Activated B cell treated with CpG ODN at 0.5 μM for 24 hours (primary cell): ENCODE measurements around the gene CFAP99. TPM values are rescaled to one million over a fixed set of nuclear protein-coding genes. Genes with fewer than 3 reads are reported as not detected.
"Not testable (repeated sequence)": the region's sequence is repeated elsewhere in the genome, so short reads cannot be mapped to it uniquely, and the experiment has no call there.

Source experiments
- ATAC-seq: fragments of 200-7000 bp; cut with Tn5 transposase; one replicate; pipeline ENCODE4 v1.10.0; 2021; ENCODE audit warnings: low read depth, mild to moderate bottlenecking, moderate library complexity
- CTCF ChIA-PET: fragments of 350-600 bp; sonication (Branson Sonifier 250); formaldehyde crosslinking; loops from one replicate; lab custom pipeline; 2021; ENCODE audit warnings: antibody characterized with exemption; lab: Charles Lee
- POLR2A ChIA-PET: fragments of 350-600 bp; sonication (Branson Sonifier 250); formaldehyde crosslinking; loops from one replicate; lab custom pipeline; 2021; ENCODE audit warnings: antibody characterized with exemption; lab: Charles Lee
- DNase-seq: peaks from one replicate; pipeline ENCODE4 v3.0.0; 2022
- H3K27ac Mint-ChIP-seq: one replicate; pipeline ENCODE4 v1.8.0; 2020; ENCODE audit warnings: mixed read lengths
- H3K27me3 Mint-ChIP-seq: one replicate; pipeline ENCODE4 v1.8.0; 2021; ENCODE audit warnings: mixed read lengths
- H3K36me3 Mint-ChIP-seq: one replicate; pipeline ENCODE4 v1.8.0; 2021; ENCODE audit warnings: low read depth, mixed read lengths
- H3K4me1 Mint-ChIP-seq: one replicate; pipeline ENCODE4 v1.8.0; 2021; ENCODE audit warnings: mixed read lengths
- H3K4me3 Mint-ChIP-seq: one replicate; pipeline ENCODE4 v1.8.0; 2020; ENCODE audit warnings: mild to moderate bottlenecking, mixed read lengths
- H3K9me3 Mint-ChIP-seq: one replicate; pipeline ENCODE4 v1.8.0; 2020; ENCODE audit warnings: mixed read lengths
- intact Hi-C: fragments of 100-400 bp; cut with micrococcal nuclease; formaldehyde crosslinking; loops from one replicate; pipeline ENCODE4 v1.15.1; 2024
- total RNA-seq: library from RNA; stranded (reverse); gene quantifications from 2 replicates; pipeline ENCODE4 v1.2.3, GENCODE V29; 2022
- TF ChIP-seq, protein P1 (sequence below): fragments of 200-600 bp; IDR thresholded peaks from one replicate; pipeline ENCODE4 v1.8.0; 2022; ENCODE audit warnings: antibody characterized with exemption, mild to moderate bottlenecking

Gene CFAP99
- total RNA-seq, 1 donor from 2014 or later, result not detected

DNA sequence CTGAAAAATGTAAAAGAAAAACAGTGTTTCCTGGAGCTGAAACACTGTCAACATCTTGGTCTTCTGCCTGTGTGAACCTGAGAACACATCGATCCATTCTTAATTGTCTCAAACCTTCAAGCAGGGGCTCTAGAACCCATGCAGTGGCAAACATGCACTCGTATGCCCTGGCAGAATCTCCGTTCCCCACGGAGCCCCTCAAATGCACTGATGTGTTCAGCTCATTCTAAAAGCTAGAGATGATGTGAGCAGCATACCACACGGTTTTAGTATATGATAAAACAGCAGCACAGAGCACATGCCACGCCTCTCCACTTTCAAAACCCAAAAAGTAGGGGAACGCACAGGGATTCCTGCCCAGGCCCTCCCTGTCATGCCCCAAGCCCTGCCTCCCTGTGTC lies 45.2 kb upstream of the CFAP99 start:
- ChIA-PET POLR2A (no interaction called here), CTCF (interaction anchor here (0.9 kb wide), 1 partner anchor 153 kb away, joined by 3 read pairs; no protein-coding TSS in a partner anchor)
- Mint-ChIP-seq H3K4me1 (no peaks in the 10 kb centered on the region), H3K27ac (no peak overlapping the region), H3K9me3 (peaks cover 9% of the 10 kb centered on the region), H3K36me3 (no peaks in the 10 kb centered on the region), H3K4me3 (no peak overlapping the region), H3K27me3 (peaks cover 5% of the 10 kb centered on the region)
- ATAC-seq (no peak), DNase-seq (no peak)
- TF ChIP-seq, protein P1, sequence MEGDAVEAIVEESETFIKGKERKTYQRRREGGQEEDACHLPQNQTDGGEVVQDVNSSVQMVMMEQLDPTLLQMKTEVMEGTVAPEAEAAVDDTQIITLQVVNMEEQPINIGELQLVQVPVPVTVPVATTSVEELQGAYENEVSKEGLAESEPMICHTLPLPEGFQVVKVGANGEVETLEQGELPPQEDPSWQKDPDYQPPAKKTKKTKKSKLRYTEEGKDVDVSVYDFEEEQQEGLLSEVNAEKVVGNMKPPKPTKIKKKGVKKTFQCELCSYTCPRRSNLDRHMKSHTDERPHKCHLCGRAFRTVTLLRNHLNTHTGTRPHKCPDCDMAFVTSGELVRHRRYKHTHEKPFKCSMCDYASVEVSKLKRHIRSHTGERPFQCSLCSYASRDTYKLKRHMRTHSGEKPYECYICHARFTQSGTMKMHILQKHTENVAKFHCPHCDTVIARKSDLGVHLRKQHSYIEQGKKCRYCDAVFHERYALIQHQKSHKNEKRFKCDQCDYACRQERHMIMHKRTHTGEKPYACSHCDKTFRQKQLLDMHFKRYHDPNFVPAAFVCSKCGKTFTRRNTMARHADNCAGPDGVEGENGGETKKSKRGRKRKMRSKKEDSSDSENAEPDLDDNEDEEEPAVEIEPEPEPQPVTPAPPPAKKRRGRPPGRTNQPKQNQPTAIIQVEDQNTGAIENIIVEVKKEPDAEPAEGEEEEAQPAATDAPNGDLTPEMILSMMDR, result no peak
- intact Hi-C loops, result no loop called here

DNA sequence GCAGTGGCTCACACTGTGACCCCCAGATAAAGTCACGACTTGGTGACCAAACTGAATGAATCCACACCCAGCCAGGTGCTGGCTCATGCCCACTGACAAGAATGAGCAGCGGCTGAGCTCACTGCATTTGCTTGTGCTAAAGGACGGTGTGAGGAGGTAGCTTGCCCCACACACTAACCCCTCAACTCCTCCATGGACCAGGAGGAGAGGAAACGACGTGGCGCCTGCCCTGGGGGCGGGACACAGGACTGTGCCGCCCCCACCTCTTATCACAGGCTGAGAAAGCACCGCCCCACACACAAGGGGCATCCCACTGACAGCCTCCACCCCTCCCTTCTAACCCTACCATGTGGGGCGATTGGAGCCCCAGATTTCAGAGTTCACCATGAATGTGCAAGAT lies 43.3 kb upstream of the CFAP99 start:
- TF ChIP-seq, protein P1, result no peak
- H3K9me3 Mint-ChIP-seq, result peaks cover 3% of the 10 kb centered on the region
- H3K4me3 Mint-ChIP-seq, result no peak overlapping the region
- no peak for ATAC-seq
- peaks cover 9% of the 10 kb centered on the region for H3K27me3 Mint-ChIP-seq
- ChIA-PET POLR2A (no interaction called here), CTCF (no interaction called here)
- no peaks in the 10 kb centered on the region for H3K36me3 Mint-ChIP-seq
- H3K27ac Mint-ChIP-seq, result no peak overlapping the region
- H3K4me1 Mint-ChIP-seq, result peaks cover under 1% of the 10 kb centered on the region
- DNase-seq, result no peak
- intact Hi-C loops, result no loop called here

DNA sequence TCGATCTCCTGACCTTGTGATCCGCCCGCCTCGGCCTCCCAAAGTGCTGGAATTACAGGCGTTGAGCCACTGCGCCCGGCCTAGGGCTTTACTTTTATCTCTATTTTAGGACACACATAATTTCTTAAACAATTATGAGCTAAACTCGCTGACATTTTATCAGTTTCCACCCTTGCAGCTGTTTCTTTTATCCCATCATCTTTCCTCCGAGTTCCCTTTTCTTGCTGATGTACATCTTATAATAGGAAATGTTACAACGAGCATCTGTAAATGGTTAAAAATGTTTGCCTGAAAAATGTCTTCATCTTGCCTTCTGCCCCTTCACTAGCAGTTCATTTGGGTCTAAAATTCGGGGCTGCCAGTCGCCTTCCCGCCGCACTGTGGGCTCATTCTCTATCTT lies 41.5 kb upstream of the CFAP99 start:
- Mint-ChIP-seq H3K9me3 (peaks cover 9% of the 10 kb centered on the region), H3K27me3 (peaks cover 9% of the 10 kb centered on the region), H3K4me1 (peaks cover 4% of the 10 kb centered on the region), H3K4me3 (no peak overlapping the region), H3K36me3 (no peaks in the 10 kb centered on the region), H3K27ac (no peak overlapping the region)
- TF ChIP-seq, protein P1, result no peak
- ATAC-seq (no peak), DNase-seq (no peak)
- CTCF ChIA-PET, result no interaction called here
- intact Hi-C loops, result no loop called here
- POLR2A ChIA-PET, result no interaction called here

DNA sequence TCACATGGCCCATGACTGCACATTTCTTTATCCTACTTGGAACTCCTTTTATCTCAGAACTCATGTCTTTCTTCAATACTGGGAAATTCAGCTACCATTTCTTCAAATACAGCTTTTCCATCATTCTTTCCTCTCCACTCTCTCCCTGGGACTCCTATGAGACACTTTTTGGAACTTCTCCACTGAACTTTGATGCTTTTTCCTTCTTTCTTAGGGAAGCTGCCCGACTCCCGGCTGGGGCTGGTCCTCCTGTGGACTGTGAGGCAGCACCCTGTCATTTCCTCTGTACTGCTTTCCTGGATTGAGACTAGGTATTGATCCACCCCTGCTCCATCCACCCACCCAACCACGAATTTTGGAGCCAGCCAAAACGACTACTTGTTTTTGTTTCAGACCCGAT lies 40.4 kb upstream of the CFAP99 start:
- intact Hi-C loops, result no loop called here
- no peak for DNase-seq
- no peaks in the 10 kb centered on the region for H3K36me3 Mint-ChIP-seq
- H3K27me3 Mint-ChIP-seq, result peaks cover 9% of the 10 kb centered on the region
- no peak for ATAC-seq
- H3K27ac Mint-ChIP-seq, result no peak overlapping the region
- no peak overlapping the region for H3K4me3 Mint-ChIP-seq
- H3K4me1 Mint-ChIP-seq, result peaks cover 15% of the 10 kb centered on the region
- ChIA-PET CTCF (no interaction called here), POLR2A (no interaction called here)
- TF ChIP-seq, protein P1, result no peak
- peaks cover 11% of the 10 kb centered on the region for H3K9me3 Mint-ChIP-seq

DNA sequence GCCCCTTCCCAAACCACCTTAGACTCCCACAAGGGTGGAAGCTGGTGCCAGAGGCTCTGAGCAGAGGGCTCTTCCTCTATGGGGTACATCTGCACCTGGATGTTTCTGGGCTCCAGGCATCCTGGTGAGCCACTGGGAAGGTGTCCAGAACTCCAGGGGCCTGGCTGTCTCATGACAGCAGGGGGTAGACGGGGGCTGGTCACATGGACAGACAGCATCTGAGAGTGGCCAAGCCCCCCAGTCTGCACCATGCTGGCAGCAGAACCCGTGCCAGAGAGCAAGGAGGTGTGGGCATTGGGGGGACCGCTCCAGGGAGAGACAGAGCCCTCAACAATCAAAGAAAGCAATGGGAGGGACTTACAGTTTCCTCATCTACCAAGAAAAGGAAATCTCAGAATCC lies 39.9 kb upstream of the CFAP99 start:
- DNase-seq (no peak), ATAC-seq (no peak)
- Mint-ChIP-seq H3K9me3 (peaks cover 9% of the 10 kb centered on the region), H3K27ac (no peak overlapping the region), H3K4me1 (peaks cover 20% of the 10 kb centered on the region), H3K4me3 (no peak overlapping the region), H3K36me3 (no peaks in the 10 kb centered on the region), H3K27me3 (peaks cover 9% of the 10 kb centered on the region)
- intact Hi-C loops, result no loop called here
- TF ChIP-seq, protein P1, result no peak
- ChIA-PET POLR2A (no interaction called here), CTCF (no interaction called here)

DNA sequence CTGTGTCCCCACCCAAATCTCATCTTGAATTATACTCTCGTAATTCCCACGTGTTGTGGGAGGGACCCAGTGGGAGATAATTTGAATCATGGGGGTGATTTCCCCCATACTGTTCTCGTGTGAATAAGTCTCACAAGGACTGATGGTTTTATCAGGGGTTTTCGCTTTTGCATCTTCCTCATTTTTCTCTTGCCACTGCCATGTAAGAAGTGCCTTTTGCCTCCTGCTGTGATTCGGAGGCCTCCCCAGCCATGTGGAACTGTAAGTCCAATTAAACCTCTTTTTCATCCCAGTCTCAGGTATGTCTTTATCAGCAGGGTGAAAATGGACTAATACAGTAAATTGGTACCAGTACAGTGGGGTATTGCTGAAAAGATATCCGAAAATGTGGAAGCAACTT lies 38.2 kb upstream of the CFAP99 start:
- intact Hi-C loops, H3K9me3 Mint-ChIP-seq, POLR2A ChIA-PET, CTCF ChIA-PET, H3K27me3 Mint-ChIP-seq, ATAC-seq, H3K27ac Mint-ChIP-seq, H3K36me3 Mint-ChIP-seq, H3K4me3 Mint-ChIP-seq, DNase-seq: not testable (repeated sequence)
- peaks cover 20% of the 10 kb centered on the region for H3K4me1 Mint-ChIP-seq

DNA sequence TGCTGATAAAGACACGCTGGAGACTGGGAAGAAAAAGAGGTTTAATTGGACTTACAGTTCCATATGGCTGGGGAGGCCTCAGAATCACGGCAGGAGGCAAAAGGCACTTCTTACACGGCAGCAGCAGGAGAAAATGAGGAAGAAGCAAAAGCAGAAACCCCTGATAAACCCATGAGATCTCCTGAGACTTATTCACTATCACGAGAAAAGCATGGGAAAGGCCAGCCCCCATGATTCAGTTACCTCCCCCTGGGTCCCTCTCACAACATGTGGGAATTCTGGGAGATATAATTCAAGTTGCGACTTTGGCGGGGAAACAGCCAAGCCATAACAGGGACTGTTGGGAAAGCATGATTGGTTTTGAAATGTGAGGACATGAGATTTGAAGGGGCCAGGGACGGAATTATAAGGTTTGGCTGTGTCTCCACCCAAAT lies 36.0 kb upstream of the CFAP99 start:
- Mint-ChIP-seq H3K4me3 (peak overlapping the region; percentile 44), H3K4me1 (peaks cover 20% of the 10 kb centered on the region), H3K27ac (peak overlapping the region; percentile 24)
- H3K9me3 Mint-ChIP-seq, ATAC-seq, DNase-seq, CTCF ChIA-PET, H3K36me3 Mint-ChIP-seq, H3K27me3 Mint-ChIP-seq, POLR2A ChIA-PET, intact Hi-C loops: not testable (repeated sequence)

DNA sequence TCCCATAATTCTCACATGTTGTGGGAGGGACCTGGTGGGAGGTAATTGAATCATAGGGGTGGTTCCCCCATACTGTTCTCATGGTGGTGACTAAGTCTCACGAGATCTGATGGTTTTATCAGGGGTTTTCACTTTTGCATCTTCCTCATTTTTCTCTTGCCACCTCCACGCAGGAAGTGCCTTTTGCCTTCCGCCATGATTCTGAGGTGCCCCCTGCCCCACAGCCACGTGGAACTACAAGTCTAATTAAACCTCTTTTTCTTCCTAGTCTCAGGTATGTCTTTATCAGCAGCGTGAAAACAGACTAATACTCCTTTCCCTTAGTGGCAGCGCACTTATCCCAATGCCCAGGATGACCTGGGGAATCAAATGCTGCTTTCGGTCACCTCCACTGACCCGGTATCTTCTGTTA lies 35.5 kb upstream of the CFAP99 start:
- DNase-seq, POLR2A ChIA-PET, H3K9me3 Mint-ChIP-seq, H3K27me3 Mint-ChIP-seq, CTCF ChIA-PET, intact Hi-C loops, H3K36me3 Mint-ChIP-seq: not testable (repeated sequence)
- Mint-ChIP-seq H3K4me3 (peak overlapping the region; percentile 44), H3K27ac (peak overlapping the region; percentile 24), H3K4me1 (peaks cover 20% of the 10 kb centered on the region)
- peak; percentile 28 for ATAC-seq
